Transverse colon (tissue), 4 donors: ENCODE results near the gene RFPL1. TPM values are rescaled to one million over a fixed set of nuclear protein-coding genes. Genes with fewer than 3 reads are reported as not detected.

Source experiments
- DNase-seq: peaks from one replicate; pipeline ENCODE4 v3.0.0-alpha.2; 2019
- H3K27ac ChIP-seq, 4 donors: fragments of 200-600 bp; sonication (generic); 2 replicates each; pipeline ENCODE4 v1.5.1; 2016 to 2018; ENCODE audit warnings: inconsistent platforms in 4 of 4
- H3K27me3 ChIP-seq: fragments of 200-600 bp; sonication (generic); 2 replicates; pipeline ENCODE4 v1.5.1; 2017; ENCODE audit warnings: inconsistent platforms
- H3K36me3 ChIP-seq, 4 donors: fragments of 200-600 bp; sonication (generic); 2 replicates each; pipeline ENCODE4 v1.5.1; 2017 to 2019; ENCODE audit warnings: inconsistent platforms in 4 of 4
- H3K4me1 ChIP-seq, 4 donors: fragments of 200-600 bp; sonication (generic); 2 replicates each; pipeline ENCODE4 v1.5.1; 2017 to 2020; ENCODE audit warnings: inconsistent platforms in 4 of 4
- H3K4me3 ChIP-seq, 4 donors: fragments of 200-600 bp; sonication (generic); 1 replicate in 1 of 4; 2 replicates in 3 of 4; pipeline versions ENCODE4 v1.5.1 to v1.6.1; 2017 to 2019; ENCODE audit warnings: inconsistent platforms in 4 of 4
- H3K9me3 ChIP-seq, 2 donors: fragments of 200-600 bp; sonication (generic); 2 replicates each; pipeline ENCODE4 v1.5.1; 2017 to 2019; ENCODE audit warnings: inconsistent platforms in 2 of 2
- CTCF ChIP-seq, 5 experiments: fragments of 200-600 bp in 3 of 5; fragments of 450-650 bp in 2 of 5; sonication (generic) in 3 of 5; IDR thresholded peaks; 1 replicate in 2 of 5; 2 replicates in 3 of 5; pipeline ENCODE4 v1.5.1; 2016 to 2017; ENCODE audit warnings: antibody characterized with exemption in 5 of 5, inconsistent platforms in 3 of 5, mild to moderate bottlenecking in 2 of 5, moderate library complexity in 1 of 5
- EP300 ChIP-seq: sonication (generic); formaldehyde crosslinking; IDR thresholded peaks from one replicate; pipeline ENCODE4 v1.6.1; 2017; ENCODE audit warnings: antibody characterized with exemption, low read depth
- POLR2A ChIP-seq: fragments of 450-650 bp; IDR thresholded peaks from one replicate; pipeline ENCODE4 v1.6.1; 2016; ENCODE audit warnings: antibody characterized with exemption, mild to moderate bottlenecking, moderate library complexity
- POLR2AphosphoS5 ChIP-seq, 3 donors: sonication (generic); formaldehyde crosslinking; IDR thresholded peaks; one replicate each; pipeline ENCODE4 v1.6.1; 2016; ENCODE audit warnings: antibody characterized with exemption in 3 of 3
- WGBS, 2 donors: methylation state at CpG; one replicate each; pipeline ENCODE4 v1.1.5; 2018; ENCODE audit warnings: low coverage in 1 of 2; 5-methylcytosine and 5-hydroxymethylcytosine counted together
- in situ Hi-C, 4 donors: fragments of 200-750 bp; cut with MboI; loops; one replicate each; pipeline versions ENCODE4 v1.15.0 to v1.15.1; 2017; ENCODE audit warnings: low sequenced_read_pairs in 3 of 4, low pct_ligation_motif_present in 1 of 4, low pct_unique_long_range_greater_than_20kb in 1 of 4
- intact Hi-C: fragments of 100-400 bp; cut with DNase I; formaldehyde crosslinking; loops from one replicate; pipeline ENCODE4 v1.15.1; 2023; ENCODE audit warnings: low total_unique reads
- total RNA-seq, 4 donors: library from RNA; depleted of rRNA; stranded (reverse); fragments of >200 nt; gene quantifications; one replicate each; pipeline ENCODE4 v1.1.0, GENCODE V29; 2016

Gene RFPL1
- total RNA-seq, 4 donors from 2014 or later, result not detected

GRCh38 chr22:29434288-29434687, 4.1 kb upstream of the RFPL1 start:
- H3K27me3 ChIP-seq, result peaks cover 38% of the 10 kb centered on the region
- WGBS, 2 donors, result 81 to 89% methylated on average over 4 to 7 of the region's 7 CpGs
- no peak overlapping the region for H3K4me3 ChIP-seq
- no peaks in the 10 kb centered on the region for H3K9me3 ChIP-seq
- H3K4me1 ChIP-seq, result no peaks in the 10 kb centered on the region
- DNase-seq, result no peak
- intact Hi-C loops (loop anchor here (10.0 kb wide), 1 partner anchor 1861 kb away; the partner anchor contains the start of gene PIK3IP1), in situ Hi-C loops (no loop called here)
- H3K27ac ChIP-seq, result no peak overlapping the region
- no peaks in the 10 kb centered on the region for H3K36me3 ChIP-seq
- TF ChIP-seq EP300, result no peak
- no peak for TF ChIP-seq POLR2A
- TF ChIP-seq POLR2AphosphoS5 (IDR thresholded peaks at IDR 0.05), result no peak
- TF ChIP-seq CTCF (IDR thresholded peaks at IDR 0.05), result no peak

DNA sequence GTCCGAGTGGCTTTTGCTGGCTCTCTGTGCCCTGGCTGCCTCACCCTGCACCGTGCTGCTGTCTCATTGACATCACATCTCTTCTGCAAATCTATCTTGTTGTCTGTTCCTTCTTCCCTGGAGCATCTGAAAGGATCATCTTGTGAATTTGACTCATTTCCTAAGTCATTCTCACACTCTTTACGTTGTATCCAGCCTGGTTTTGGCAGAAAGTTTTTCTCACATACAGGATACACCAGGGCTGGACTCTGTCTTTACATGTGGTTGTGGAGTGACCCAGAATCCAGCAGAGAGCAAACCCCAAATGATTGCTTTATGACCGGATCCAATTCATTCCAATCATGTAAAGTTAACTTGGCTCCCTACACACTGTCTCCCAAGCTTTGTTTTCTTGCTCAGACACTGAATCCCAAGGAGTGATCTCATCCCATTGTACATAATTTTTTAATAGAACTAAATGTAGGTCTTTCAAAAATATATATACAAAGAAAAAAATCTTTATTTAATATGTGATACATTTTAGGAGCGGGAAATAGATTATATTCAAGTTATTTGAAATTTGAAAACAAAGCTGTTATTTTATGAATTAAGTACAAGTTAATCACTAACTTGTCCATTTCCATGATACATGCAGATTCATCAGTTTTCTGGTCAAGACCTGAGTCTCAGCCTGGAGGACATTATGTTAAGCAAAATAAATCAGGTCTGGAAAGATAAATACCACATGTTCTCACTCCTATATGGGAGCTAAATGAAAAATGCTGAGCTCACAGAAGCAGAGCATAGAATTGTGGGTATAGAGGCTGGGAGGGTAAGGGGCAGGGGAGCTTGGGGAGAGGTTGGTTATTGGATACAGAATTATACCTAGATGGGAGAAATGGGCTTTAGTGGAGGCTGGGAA, 2.9 kb upstream of the RFPL1 start:
- 53 to 60% methylated on average over 5 of the region's 5 CpGs for WGBS, 2 donors

GRCh38 chr22:29442976-29443375, 4.6 kb downstream of the RFPL1 start:
- Histone ChIP-seq H3K36me3 (no peaks in the 10 kb centered on the region), H3K27me3 (peaks cover 7% of the 10 kb centered on the region), H3K9me3 (no peaks in the 10 kb centered on the region), H3K4me1 (no peaks in the 10 kb centered on the region), H3K27ac (no peak overlapping the region), H3K4me3 (no peak overlapping the region)
- intact Hi-C loops (no loop called here), in situ Hi-C loops (no loop called here)
- 44 to 71% methylated on average over 1 of the region's 1 CpG for WGBS, 2 donors
- no peak for DNase-seq
- no peak for TF ChIP-seq CTCF (IDR thresholded peaks at IDR 0.05)
- TF ChIP-seq POLR2A, result no peak
- no peak for TF ChIP-seq POLR2AphosphoS5 (IDR thresholded peaks at IDR 0.05)
- TF ChIP-seq EP300, result no peak

More for the DNA sequence above, 2.9 kb upstream of the RFPL1 start:
- H3K27ac ChIP-seq, result no peak overlapping the region
- no peaks in the 10 kb centered on the region for H3K9me3 ChIP-seq
- no peak overlapping the region for H3K4me3 ChIP-seq
- H3K36me3 ChIP-seq, result no peaks in the 10 kb centered on the region
- intact Hi-C loops, result loop anchor here (10.0 kb wide), 1 partner anchor 1859 kb away; the partner anchor contains the start of gene PIK3IP1
- in situ Hi-C loops, result no loop called here
- DNase-seq, result no peak
- peaks cover 29% of the 10 kb centered on the region for H3K27me3 ChIP-seq
- TF ChIP-seq POLR2A (no peak), POLR2AphosphoS5 (IDR thresholded peaks at IDR 0.05) (no peak), EP300 (no peak)
- H3K4me1 ChIP-seq, result no peaks in the 10 kb centered on the region

GRCh38 chr22:29443452-29443851, 5.1 kb downstream of the RFPL1 start:
- H3K36me3 ChIP-seq, result no peaks in the 10 kb centered on the region
- H3K27ac ChIP-seq, result no peak overlapping the region
- 69 to 89% methylated on average over 5 to 6 of the region's 6 CpGs for WGBS, 2 donors
- no peak for DNase-seq
- H3K4me1 ChIP-seq, result no peaks in the 10 kb centered on the region
- peaks cover 7% of the 10 kb centered on the region for H3K27me3 ChIP-seq
- TF ChIP-seq CTCF (IDR thresholded peaks at IDR 0.05) (no peak), EP300 (no peak), POLR2AphosphoS5 (IDR thresholded peaks at IDR 0.05) (no peak), POLR2A (no peak)
- H3K4me3 ChIP-seq, result no peak overlapping the region
- intact Hi-C loops (no loop called here), in situ Hi-C loops (no loop called here)
- H3K9me3 ChIP-seq, result no peaks in the 10 kb centered on the region
